ENCODE data around the gene ATP5PB.

The ATP5PB gene

GRCh38 chr1:111467865-111468716 is 18.8 kb downstream of the ATP5PB start:
- Histone ChIP-seq H3K9me3 (ENCODE audit: control insufficient read depth, low read depth, low read length) (no peaks in the 10 kb centered on the region), H3K27me3 (ENCODE audit: control insufficient read depth, insufficient read depth, low read length) (no peaks in the 10 kb centered on the region), H3K9ac (ENCODE audit: low read length) (no peak overlapping the region), H3K4me3 (ENCODE audit: low read length) (no peak overlapping the region), H3K36me3 (ENCODE audit: control insufficient read depth, low read depth, low read length) (no peaks in the 10 kb centered on the region), H3K27ac (ENCODE audit: low read length) (no peak overlapping the region), H3K4me1 (ENCODE audit: control insufficient read depth, low read depth, low read length) (no peaks in the 10 kb centered on the region)

- no peaks in the 10 kb centered on the region for H3K4me1 ChIP-seq (ENCODE audit: control insufficient read depth, low read depth, low read length)
- no peak overlapping the region for H3K9ac ChIP-seq (ENCODE audit: low read length)
- no peaks in the 10 kb centered on the region for H3K36me3 ChIP-seq (ENCODE audit: control insufficient read depth, low read depth, low read length)
- no peak overlapping the region for H3K27ac ChIP-seq (ENCODE audit: low read length)
- no peak overlapping the region for H3K4me3 ChIP-seq (ENCODE audit: low read length)
- H3K27me3 ChIP-seq (ENCODE audit: control insufficient read depth, insufficient read depth, low read length), result no peaks in the 10 kb centered on the region
- H3K9me3 ChIP-seq (ENCODE audit: control insufficient read depth, low read depth, low read length), result no peaks in the 10 kb centered on the region
These were observed 19.4 kb downstream of the ATP5PB start for GRCh38 chr1:111468717-111469100.

GRCh38 chr1:111469539-111469938 is 20.3 kb downstream of the ATP5PB start:
- H3K36me3 ChIP-seq (ENCODE audit: control insufficient read depth, low read depth, low read length), result no peaks in the 10 kb centered on the region
- no peaks in the 10 kb centered on the region for H3K27me3 ChIP-seq (ENCODE audit: control insufficient read depth, insufficient read depth, low read length)
- H3K9me3 ChIP-seq (ENCODE audit: control insufficient read depth, low read depth, low read length), result no peaks in the 10 kb centered on the region
- no peak overlapping the region for H3K9ac ChIP-seq (ENCODE audit: low read length)
- no peak overlapping the region for H3K27ac ChIP-seq (ENCODE audit: low read length)
- no peak overlapping the region for H3K4me3 ChIP-seq (ENCODE audit: low read length)
- no peaks in the 10 kb centered on the region for H3K4me1 ChIP-seq (ENCODE audit: control insufficient read depth, low read depth, low read length)

GRCh38 chr1:111470596-111470995 is 21.3 kb downstream of the ATP5PB start:
- no peak overlapping the region for H3K27ac ChIP-seq (ENCODE audit: low read length)
- no peak overlapping the region for H3K9ac ChIP-seq (ENCODE audit: low read length)
- no peaks in the 10 kb centered on the region for H3K9me3 ChIP-seq (ENCODE audit: control insufficient read depth, low read depth, low read length)
- H3K4me1 ChIP-seq (ENCODE audit: control insufficient read depth, low read depth, low read length), result no peaks in the 10 kb centered on the region
- H3K36me3 ChIP-seq (ENCODE audit: control insufficient read depth, low read depth, low read length), result no peaks in the 10 kb centered on the region
- H3K27me3 ChIP-seq (ENCODE audit: control insufficient read depth, insufficient read depth, low read length), result no peaks in the 10 kb centered on the region
- H3K4me3 ChIP-seq (ENCODE audit: low read length), result no peak overlapping the region

- Histone ChIP-seq H3K4me1 (ENCODE audit: control insufficient read depth, low read depth, low read length) (no peaks in the 10 kb centered on the region), H3K9ac (ENCODE audit: low read length) (no peak overlapping the region), H3K27ac (ENCODE audit: low read length) (no peak overlapping the region), H3K4me3 (ENCODE audit: low read length) (no peak overlapping the region), H3K27me3 (ENCODE audit: control insufficient read depth, insufficient read depth, low read length) (no peaks in the 10 kb centered on the region), H3K36me3 (ENCODE audit: control insufficient read depth, low read depth, low read length) (no peaks in the 10 kb centered on the region), H3K9me3 (ENCODE audit: control insufficient read depth, low read depth, low read length) (no peaks in the 10 kb centered on the region)
These were observed 21.7 kb downstream of the ATP5PB start for GRCh38 chr1:111471012-111471411.

- H3K27ac ChIP-seq (ENCODE audit: low read length), result no peak overlapping the region
- H3K9ac ChIP-seq (ENCODE audit: low read length), result no peak overlapping the region
- H3K27me3 ChIP-seq (ENCODE audit: control insufficient read depth, insufficient read depth, low read length), result no peaks in the 10 kb centered on the region
- H3K9me3 ChIP-seq (ENCODE audit: control insufficient read depth, low read depth, low read length), result no peaks in the 10 kb centered on the region
- H3K4me3 ChIP-seq (ENCODE audit: low read length), result no peak overlapping the region
- H3K4me1 ChIP-seq (ENCODE audit: control insufficient read depth, low read depth, low read length), result no peaks in the 10 kb centered on the region
- no peaks in the 10 kb centered on the region for H3K36me3 ChIP-seq (ENCODE audit: control insufficient read depth, low read depth, low read length)
These were observed 22.3 kb downstream of the ATP5PB start for GRCh38 chr1:111471538-111471937.

GRCh38 chr1:111474106-111474505 is 24.8 kb downstream of the ATP5PB start:
- no peaks in the 10 kb centered on the region for H3K4me1 ChIP-seq (ENCODE audit: control insufficient read depth, low read depth, low read length)
- no peak overlapping the region for H3K27ac ChIP-seq (ENCODE audit: low read length)
- no peaks in the 10 kb centered on the region for H3K27me3 ChIP-seq (ENCODE audit: control insufficient read depth, insufficient read depth, low read length)
- no peaks in the 10 kb centered on the region for H3K36me3 ChIP-seq (ENCODE audit: control insufficient read depth, low read depth, low read length)
- no peaks in the 10 kb centered on the region for H3K9me3 ChIP-seq (ENCODE audit: control insufficient read depth, low read depth, low read length)
- no peak overlapping the region for H3K9ac ChIP-seq (ENCODE audit: low read length)
- H3K4me3 ChIP-seq (ENCODE audit: low read length), result no peak overlapping the region

- Histone ChIP-seq H3K27me3 (ENCODE audit: control insufficient read depth, insufficient read depth, low read length) (no peaks in the 10 kb centered on the region), H3K36me3 (ENCODE audit: control insufficient read depth, low read depth, low read length) (no peaks in the 10 kb centered on the region), H3K9me3 (ENCODE audit: control insufficient read depth, low read depth, low read length) (no peaks in the 10 kb centered on the region), H3K4me3 (ENCODE audit: low read length) (no peak overlapping the region), H3K4me1 (ENCODE audit: control insufficient read depth, low read depth, low read length) (no peaks in the 10 kb centered on the region), H3K9ac (ENCODE audit: low read length) (no peak overlapping the region), H3K27ac (ENCODE audit: low read length) (no peak overlapping the region)
These were observed 25.3 kb downstream of the ATP5PB start for GRCh38 chr1:111474521-111474920.

- Histone ChIP-seq H3K9me3 (ENCODE audit: control insufficient read depth, low read depth, low read length) (no peaks in the 10 kb centered on the region), H3K27ac (ENCODE audit: low read length) (no peak overlapping the region), H3K27me3 (ENCODE audit: control insufficient read depth, insufficient read depth, low read length) (no peaks in the 10 kb centered on the region), H3K4me1 (ENCODE audit: control insufficient read depth, low read depth, low read length) (no peaks in the 10 kb centered on the region), H3K36me3 (ENCODE audit: control insufficient read depth, low read depth, low read length) (no peaks in the 10 kb centered on the region), H3K9ac (ENCODE audit: low read length) (no peak overlapping the region), H3K4me3 (ENCODE audit: low read length) (no peak overlapping the region)
These were observed 26.4 kb downstream of the ATP5PB start for GRCh38 chr1:111475701-111476100.

- no peak overlapping the region for H3K4me3 ChIP-seq (ENCODE audit: low read length)
- no peaks in the 10 kb centered on the region for H3K9me3 ChIP-seq (ENCODE audit: control insufficient read depth, low read depth, low read length)
- no peaks in the 10 kb centered on the region for H3K4me1 ChIP-seq (ENCODE audit: control insufficient read depth, low read depth, low read length)
- no peak overlapping the region for H3K9ac ChIP-seq (ENCODE audit: low read length)
- no peaks in the 10 kb centered on the region for H3K36me3 ChIP-seq (ENCODE audit: control insufficient read depth, low read depth, low read length)
- no peaks in the 10 kb centered on the region for H3K27me3 ChIP-seq (ENCODE audit: control insufficient read depth, insufficient read depth, low read length)
- H3K27ac ChIP-seq (ENCODE audit: low read length), result no peak overlapping the region
These were observed 26.9 kb downstream of the ATP5PB start for GRCh38 chr1:111476214-111476613.

GRCh38 chr1:111476761-111477309 is 27.6 kb downstream of the ATP5PB start:
- H3K4me1 ChIP-seq (ENCODE audit: control insufficient read depth, low read depth, low read length), result no peaks in the 10 kb centered on the region
- no peak overlapping the region for H3K4me3 ChIP-seq (ENCODE audit: low read length)
- no peak overlapping the region for H3K27ac ChIP-seq (ENCODE audit: low read length)
- no peaks in the 10 kb centered on the region for H3K9me3 ChIP-seq (ENCODE audit: control insufficient read depth, low read depth, low read length)
- H3K36me3 ChIP-seq (ENCODE audit: control insufficient read depth, low read depth, low read length), result no peaks in the 10 kb centered on the region
- H3K9ac ChIP-seq (ENCODE audit: low read length), result no peak overlapping the region
- H3K27me3 ChIP-seq (ENCODE audit: control insufficient read depth, insufficient read depth, low read length), result no peaks in the 10 kb centered on the region

GRCh38 chr1:111480674-111481073 is 31.4 kb downstream of the ATP5PB start:
- Histone ChIP-seq H3K27me3 (ENCODE audit: control insufficient read depth, insufficient read depth, low read length) (no peaks in the 10 kb centered on the region), H3K4me3 (ENCODE audit: low read length) (no peak overlapping the region), H3K27ac (ENCODE audit: low read length) (no peak overlapping the region), H3K9me3 (ENCODE audit: control insufficient read depth, low read depth, low read length) (no peaks in the 10 kb centered on the region), H3K4me1 (ENCODE audit: control insufficient read depth, low read depth, low read length) (no peaks in the 10 kb centered on the region), H3K36me3 (ENCODE audit: control insufficient read depth, low read depth, low read length) (no peaks in the 10 kb centered on the region), H3K9ac (ENCODE audit: low read length) (no peak overlapping the region)

Measured in iPS-18a (cell line).